Measurements from ENCODE around the gene CILP2. TPM values are rescaled to one million over a fixed set of nuclear protein-coding genes. Genes with fewer than 3 reads are reported as not detected.

Gene CILP2, protein sequence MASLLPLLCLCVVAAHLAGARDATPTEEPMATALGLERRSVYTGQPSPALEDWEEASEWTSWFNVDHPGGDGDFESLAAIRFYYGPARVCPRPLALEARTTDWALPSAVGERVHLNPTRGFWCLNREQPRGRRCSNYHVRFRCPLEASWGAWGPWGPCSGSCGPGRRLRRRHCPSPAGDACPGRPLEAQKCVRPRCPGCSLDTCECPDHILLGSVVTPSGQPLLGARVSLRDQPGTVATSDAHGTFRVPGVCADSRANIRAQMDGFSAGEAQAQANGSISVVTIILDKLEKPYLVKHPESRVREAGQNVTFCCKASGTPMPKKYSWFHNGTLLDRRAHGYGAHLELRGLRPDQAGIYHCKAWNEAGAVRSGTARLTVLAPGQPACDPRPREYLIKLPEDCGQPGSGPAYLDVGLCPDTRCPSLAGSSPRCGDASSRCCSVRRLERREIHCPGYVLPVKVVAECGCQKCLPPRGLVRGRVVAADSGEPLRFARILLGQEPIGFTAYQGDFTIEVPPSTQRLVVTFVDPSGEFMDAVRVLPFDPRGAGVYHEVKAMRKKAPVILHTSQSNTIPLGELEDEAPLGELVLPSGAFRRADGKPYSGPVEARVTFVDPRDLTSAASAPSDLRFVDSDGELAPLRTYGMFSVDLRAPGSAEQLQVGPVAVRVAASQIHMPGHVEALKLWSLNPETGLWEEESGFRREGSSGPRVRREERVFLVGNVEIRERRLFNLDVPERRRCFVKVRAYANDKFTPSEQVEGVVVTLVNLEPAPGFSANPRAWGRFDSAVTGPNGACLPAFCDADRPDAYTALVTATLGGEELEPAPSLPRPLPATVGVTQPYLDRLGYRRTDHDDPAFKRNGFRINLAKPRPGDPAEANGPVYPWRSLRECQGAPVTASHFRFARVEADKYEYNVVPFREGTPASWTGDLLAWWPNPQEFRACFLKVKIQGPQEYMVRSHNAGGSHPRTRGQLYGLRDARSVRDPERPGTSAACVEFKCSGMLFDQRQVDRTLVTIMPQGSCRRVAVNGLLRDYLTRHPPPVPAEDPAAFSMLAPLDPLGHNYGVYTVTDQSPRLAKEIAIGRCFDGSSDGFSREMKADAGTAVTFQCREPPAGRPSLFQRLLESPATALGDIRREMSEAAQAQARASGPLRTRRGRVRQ
- 0.26 and 0.62 TPM in 2 replicates for total RNA-seq
- 1.4 TPM for polyA plus RNA-seq (2012)

GRCh38 chr19:19538061-19538784, at the start of gene CILP2:
Gene CILP2, plus strand, starts transcription at chr19:19538265. Its CDS starts 85 bp downstream, at chr19:19538350.
- DNase-seq (ENCODE audit: low read depth): no peak

GRCh38 chr19:19488875-19489690, 49.0 kb upstream of the CILP2 start:
- peak; percentile 53 for DNase-seq (ENCODE audit: low read depth)

- DNase-seq (ENCODE audit: low read depth): no peak
These were observed 48.3 kb upstream of the CILP2 start for GRCh38 chr19:19489804-19490204.

DNA sequence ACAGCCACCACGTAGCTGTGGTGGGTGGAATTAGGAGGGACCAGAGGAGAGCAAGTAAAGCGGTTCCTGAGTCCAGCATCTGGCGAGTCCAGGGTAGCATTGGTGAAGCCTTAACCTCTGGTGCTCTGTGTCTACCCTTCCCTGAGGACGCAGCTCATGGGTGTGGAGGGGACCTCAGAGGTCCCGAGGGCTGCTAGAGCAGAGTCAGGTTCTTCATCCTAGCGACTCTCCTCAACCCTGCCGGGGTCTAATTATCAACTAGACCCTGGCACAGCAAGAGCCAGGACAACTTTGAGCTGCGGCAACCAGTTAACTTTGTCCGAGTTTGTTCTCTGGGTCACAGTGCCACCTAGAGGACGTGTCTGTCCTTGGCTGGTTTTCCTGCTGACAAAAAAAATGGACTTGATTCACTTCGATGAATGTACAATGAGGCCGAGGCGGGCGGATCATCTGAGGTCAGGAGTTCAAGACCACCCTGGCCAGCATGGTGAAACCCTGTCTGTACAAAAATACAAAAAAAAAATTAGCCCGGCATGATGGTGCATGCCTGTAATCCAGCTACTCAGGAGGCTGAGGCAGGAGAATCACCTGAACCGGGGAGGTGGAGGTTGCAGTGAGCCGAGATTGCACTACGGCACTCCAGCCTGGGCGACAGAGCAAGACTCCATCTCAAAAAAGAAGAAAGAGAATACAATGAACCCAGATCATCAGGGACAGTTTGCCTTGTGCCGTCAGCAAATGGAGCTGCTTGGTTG, 47.7 kb upstream of the CILP2 start:
- peak; percentile 88 for DNase-seq (ENCODE audit: low read depth)

DNA sequence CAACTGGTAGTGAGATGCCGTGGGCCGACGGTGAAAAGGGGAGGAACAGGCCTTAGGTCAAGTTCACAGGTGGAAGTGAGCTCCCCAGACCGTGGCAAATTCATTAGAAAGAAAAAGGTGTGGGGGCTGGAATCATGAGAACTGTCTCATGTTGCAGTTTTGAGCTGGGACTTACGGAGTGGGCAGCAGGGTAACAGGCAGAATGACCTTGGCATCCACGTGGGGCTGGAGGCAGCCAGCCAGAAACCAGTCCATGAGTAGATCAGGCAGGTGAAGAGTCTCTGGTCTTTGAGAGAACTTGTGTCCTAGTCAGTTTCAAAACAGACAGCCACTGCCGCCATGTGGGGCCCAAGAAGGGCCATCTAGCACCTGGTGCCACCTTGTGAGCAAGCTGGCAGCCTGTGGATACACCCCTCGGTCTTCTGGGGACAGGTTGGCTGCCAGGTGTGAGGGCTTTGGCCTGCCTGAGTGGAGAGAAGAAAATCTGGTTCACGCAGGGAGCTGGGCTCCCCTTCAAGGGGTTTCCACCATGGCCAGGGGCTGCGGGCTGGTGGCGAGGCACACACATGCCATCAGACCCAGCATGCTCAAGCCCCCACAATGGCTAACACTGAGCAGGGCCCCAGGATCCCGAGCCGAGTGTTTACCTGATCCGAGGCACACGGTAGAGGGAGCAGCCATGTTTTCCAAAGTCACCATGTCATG, 46.6 kb upstream of the CILP2 start:
- no peak for DNase-seq (ENCODE audit: low read depth)

DNA sequence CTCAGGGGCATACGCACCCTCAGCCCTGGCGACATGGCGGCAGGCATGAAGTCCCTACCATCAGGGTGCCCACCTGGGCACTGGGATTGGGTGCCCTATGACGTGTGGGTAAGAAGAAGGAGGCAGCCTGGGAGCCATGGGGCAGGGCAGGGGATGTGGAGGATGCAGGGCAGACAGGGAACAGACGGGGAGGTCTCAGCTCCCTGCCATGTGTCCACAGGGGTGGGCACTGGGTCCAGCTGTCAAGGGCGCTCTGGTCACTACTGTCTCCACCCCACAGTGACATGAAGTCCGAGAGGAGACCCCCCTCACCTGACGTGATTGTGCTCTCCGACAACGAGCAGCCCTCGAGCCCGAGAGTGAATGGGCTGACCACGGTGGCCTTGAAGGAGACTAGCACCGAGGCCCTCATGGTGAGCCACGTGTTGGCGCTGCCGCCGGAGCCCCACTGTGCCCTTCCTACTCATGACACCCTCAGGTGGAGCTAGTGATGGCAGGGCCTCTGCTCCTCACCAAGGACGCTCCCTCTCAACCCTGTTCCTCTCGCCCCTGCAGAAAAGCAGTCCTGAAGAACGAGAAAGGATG, 45.9 kb upstream of the CILP2 start:
- DNase-seq (ENCODE audit: low read depth): no peak

GRCh38 chr19:19493841-19494546, 44.1 kb upstream of the CILP2 start:
- no peak for DNase-seq (ENCODE audit: low read depth)

DNA sequence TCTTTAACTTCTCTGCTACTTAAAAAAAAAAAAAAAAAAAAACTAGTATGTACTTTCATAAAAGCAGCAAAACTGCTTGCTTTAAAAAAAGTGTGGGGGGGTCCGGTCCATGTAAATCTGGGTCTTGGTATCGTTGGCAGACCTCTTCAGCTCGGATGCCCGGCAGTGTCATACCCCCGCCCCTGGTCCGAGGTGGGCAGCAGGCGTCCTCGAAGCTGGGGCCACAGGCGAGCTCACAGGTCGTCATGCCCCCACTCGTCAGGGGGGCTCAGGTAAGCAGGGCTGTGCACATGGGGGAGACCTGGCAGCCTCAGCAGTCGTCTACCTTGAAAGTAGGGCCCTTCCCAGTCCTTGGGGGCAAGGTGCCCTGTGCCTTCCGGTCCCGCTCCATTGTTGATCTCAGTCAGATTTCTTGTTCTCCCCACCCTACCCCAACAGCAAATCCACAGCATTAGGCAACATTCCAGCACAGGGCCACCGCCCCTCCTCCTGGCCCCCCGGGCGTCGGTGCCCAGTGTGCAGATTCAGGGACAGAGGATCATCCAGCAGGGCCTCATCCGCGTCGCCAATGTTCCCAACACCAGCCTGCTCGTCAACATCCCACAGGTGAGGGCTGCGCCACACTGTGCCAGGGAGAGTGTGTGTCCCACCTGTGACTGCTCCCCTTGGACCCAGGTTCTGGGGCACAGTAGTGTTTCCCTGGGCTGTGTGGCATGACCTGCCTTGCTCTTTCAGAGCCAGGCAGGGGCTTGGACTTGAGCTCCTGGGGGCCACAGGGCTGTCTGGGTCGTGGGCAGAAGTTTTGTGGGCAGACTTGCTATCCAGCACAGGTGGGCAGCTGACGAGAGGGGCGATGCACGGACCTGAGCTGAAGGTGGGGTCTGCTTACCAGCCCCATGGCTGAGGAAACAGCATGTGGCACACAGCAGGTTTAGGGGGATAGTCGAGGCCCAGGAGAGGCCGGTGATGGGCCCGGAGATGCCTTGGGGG, 42.2 kb upstream of the CILP2 start:
- no peak for DNase-seq (ENCODE audit: low read depth)

GRCh38 chr19:19498255-19498991, 39.6 kb upstream of the CILP2 start:
- no peak for DNase-seq (ENCODE audit: low read depth)

DNA sequence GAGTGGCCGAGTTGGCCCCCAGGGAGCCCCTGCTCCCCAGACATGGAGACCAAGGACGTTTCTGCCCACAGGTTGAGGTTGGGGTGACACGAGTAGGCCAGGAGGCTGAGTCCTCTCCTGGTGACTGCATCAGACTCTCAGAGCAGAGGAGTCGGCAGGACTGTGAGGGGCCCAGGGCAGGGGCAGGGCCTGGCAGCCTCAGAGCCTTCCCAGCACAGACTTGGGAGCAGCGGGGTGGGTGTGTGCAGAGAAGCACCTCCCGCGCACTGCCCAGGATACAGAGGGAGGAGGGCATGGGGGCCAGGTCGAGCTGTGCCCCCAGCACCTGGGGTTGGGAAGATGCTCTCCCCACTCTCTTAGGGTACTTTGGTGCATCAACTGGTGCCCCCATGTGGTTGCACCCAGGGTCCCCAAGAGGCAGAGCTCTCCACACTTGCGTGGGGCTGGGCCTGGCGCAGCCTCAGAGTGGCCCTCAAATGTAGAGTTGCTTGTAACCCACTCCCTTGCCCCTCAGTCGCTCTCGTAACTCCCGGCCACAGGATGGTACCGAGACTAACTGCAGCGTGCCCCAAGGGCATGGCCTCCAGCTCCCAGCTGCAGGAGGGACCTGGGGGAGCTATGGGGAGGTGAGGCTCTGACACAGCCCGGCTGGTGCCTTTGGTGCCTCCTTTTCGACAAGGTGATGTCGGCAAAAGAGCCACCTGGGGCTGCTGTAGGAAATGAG, 38.6 kb upstream of the CILP2 start:
- DNase-seq (ENCODE audit: low read depth): no peak

DNA sequence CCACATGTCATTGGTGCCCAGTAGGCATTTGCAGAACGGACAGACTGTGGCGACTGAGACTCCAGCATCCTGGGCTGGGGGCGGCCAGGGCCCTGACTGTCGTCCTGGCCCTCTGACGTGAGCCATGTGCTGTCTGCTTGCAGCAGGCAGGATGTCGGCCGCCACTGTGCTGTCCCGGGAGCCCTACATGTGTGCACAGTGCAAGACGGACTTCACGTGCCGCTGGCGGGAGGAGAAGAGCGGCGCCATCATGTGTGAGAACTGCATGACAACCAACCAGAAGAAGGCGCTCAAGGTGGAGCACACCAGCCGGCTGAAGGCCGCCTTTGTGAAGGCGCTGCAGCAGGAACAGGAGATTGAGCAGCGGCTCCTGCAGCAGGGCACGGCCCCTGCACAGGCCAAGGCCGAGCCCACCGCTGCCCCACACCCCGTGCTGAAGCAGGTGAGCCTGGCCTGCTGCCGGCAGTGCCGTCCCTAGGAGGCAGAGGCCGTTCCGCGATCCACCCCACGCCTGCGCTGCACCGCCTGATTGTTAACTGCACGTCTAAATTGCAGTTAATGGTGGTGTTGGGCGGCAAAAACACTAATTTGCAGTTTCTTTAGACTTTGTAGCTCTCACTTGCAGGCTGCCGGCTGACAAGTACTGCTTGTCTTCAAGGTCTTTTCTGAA, 37.0 kb upstream of the CILP2 start:
- DNase-seq (ENCODE audit: low read depth): no peak

GRCh38 chr19:19501798-19502197, 36.3 kb upstream of the CILP2 start:
- no peak for DNase-seq (ENCODE audit: low read depth)

GRCh38 chr19:19502281-19502680, 35.8 kb upstream of the CILP2 start:
- DNase-seq (ENCODE audit: low read depth): no peak

DNA sequence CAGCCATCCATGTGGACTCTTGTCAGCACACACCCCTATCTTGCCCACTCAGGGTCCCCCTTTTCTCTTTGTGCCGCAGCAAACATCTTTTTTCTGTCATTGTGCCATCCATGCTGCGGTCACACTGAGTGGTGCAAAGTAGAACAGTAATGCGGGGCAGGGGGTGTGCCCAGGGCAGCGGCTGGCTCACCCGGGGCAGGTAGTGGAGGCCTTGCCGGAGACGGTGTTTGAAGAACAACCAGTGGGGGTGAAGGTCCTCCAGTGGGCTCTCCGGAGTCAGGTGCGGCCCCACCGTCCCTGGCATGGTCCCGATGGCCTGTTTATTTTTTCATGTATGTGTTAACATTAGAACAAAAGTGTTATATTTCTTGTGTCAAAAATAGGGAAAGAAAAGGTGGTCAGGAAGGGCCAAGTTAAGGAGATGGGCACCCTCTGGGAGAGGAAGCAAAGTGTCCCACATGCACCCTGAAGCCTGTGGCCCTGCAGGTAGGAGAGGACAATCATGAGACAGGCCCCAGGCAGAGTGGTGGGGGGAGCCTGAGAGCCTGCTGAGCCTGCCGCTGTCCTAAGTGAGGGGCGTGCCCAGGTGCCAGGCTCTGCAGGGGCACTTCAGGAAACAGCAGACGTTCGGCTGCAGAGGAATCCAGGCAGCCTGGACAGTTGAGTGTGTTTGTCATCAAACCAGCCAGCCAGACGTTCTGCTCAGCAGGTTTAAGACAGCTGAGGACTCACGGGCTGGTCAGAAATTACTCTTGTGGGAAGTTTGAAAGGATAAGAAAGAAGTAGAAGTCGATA, 35.1 kb upstream of the CILP2 start:
- DNase-seq (ENCODE audit: low read depth): no peak

Data from myocyte (in vitro differentiated cells).